NCI-H187 treated with DMSO at 0.1 percent for 48 hours (cell line): Measurements from ENCODE around the gene PCBP2.
"Not testable (repeated sequence)": the region's sequence is repeated elsewhere in the genome, so short reads cannot be mapped to it uniquely, and the experiment has no call there.

ENCODE experiments used
- DNase-seq: peaks from one replicate; lab custom pipeline; 2025; lab: John Stamatoyannopoulos, UW

PCBP2 gene

DNA sequence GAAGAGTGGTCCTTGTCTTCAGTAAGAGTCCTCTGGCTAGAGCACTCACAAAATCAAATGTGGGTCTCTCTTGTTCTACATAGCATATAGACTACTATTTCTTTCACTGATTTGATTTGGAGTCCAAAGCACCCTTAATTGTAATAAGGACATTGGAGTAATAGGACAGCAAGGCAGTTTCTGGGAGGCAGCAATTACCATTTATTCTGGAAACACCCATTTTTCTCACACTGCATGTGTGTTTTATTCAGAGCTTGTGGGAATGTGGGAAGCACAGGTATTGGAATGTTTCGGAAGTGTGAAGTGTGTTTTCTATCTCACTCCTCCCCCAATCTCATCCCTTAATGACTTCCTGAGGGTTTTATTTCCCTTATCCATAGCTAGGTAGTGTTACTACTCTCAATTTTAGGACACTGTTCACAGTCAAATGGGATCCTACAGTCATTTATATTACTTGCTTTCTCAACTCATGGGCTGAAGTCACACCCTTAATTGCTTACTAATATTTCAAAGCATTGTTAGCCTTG lies 20.2 kb downstream of the PCBP2 start:
- no peak for DNase-seq

DNA sequence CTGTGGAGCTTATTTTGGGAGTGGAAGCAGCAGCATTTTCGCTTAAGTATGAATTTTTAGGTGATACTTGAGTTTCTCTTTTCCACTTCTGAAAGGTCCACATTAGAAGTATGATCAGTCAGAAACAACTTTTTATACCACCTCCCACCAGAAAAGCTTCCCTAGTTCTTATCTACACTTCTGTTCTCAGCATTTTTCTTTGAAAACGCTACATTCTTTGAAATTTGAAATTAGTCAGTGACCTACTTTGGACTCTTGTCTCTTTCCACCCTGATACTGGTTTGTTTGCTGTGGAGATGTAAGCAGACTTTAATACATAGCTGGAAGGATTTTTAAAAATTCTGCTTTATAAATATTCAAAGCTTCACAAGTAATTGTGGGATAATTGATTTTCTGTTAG lies 22.2 kb downstream of the PCBP2 start:
- DNase-seq = no peak

DNA sequence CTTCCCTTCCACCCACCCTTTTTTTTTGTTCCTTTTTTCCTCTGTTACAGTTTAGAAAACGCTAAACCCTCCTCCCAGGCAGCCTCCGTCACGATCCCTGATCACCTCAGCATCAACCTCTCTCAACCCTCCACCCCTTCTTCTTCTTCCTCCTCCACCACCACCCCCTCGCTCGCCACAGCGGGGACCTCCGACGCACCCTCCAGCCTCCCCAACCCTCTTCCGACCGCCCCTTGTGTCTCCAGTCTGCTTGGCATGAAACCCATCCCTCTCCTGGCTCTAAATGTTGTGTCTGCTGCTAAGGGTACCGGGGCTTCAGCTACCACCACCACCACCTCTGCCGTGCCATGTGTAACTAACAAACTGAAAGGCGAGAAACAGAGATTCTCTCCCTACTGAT lies 22.9 kb downstream of the PCBP2 start:
- DNase-seq = no peak

DNA sequence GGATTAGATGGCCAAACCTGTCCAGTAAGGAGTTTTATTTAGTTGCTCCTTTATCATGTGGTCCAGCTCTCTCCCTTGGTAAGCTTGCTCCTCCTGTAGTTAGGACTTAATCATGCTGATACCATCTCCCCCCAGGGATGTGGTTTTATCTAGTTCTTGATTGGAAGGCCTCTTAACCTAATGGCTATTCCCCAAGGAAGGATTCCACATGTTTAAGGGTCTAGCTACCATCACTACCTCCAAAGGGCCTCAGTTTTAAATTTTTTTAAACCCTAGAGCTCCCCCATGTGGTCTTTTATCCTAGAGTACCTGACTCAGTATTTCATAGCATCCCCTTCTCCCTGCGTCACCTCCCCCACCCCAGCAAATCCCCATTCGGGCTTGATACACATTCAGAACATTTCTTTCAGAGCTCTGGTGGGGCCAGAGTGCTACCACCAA lies 24.9 kb downstream of the PCBP2 start:
- no peak for DNase-seq

DNA sequence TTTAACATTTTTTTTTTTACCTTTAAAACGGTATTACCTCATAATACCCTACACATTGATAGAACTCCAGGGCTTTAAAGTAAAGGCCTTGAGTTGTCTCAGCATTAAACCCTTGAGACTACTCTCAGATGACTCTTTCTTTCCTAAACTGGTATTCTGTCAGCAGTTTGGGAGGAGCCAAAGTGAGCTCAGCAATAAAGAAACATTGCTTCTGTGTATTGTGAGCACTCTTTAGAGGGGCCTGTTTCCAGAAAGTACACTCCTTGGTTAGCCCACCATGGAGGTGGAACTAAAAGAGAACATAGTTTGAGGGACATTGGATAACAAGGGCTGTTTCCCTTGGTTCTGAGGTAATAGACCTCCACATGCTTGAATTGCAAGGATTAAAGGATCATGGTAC lies 27.0 kb downstream of the PCBP2 start:
- no peak for DNase-seq

DNA sequence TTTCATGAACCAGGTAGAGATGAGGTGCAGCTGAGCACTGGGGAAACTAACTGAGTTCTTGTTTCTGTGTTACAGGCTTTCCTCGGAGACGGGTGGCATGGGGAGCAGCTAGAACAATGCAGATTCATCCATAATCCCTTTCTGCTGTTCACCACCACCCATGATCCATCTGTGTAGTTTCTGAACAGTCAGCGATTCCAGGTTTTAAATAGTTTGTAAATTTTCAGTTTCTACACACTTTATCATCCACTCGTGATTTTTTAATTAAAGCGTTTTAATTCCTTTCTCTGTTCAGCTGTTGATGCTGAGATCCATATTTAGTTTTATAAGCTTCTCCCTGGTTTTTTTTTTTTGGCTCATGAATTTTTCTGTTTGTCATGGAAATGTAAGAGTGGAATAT lies 27.4 kb downstream of the PCBP2 start:
- no peak for DNase-seq

DNA sequence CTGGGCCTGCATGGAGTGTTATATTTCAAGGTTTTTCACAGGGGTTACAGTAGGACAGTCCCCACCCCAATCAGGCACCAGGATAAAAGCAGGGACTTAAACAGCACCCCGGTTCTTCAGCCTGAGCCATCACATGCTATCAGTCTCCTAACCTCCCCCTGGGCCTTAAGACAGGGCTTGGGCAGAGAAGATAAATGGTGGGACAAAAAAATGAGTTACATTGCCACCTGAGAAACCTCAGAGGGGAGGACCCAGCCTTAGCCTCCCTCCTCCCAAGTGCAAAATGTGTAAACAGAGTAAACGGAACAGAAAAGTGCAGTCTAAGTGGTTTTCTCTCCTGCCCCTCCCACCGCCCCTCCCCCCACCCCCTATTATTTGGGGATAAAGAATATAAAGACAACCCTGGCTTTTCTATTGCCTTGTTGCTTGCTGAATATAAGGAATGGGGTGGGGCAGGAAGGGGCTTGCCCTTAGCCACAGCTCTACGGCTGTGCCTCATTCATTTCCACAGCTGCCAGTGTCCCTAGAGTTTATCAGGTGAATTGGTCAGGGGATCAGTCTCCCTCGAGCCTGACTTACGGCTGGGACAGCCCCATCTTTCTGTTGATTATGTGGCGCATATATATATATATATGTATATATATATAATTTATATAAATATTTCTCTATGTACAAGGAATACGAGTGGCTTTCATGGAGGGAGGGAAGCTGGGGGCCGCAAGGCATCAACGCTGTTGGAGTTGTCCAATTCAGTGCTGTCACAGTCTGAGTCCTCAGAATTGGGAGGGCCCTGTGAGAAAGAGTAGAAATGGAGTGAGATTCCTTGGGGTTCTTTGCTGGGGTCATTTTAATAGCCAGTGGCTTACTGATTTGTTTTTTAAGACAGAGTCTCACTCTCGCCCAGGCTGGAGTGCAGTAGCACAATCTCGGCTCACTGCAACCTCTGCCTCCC lies 28.9 kb downstream of the PCBP2 start:
- no peak for DNase-seq

DNA sequence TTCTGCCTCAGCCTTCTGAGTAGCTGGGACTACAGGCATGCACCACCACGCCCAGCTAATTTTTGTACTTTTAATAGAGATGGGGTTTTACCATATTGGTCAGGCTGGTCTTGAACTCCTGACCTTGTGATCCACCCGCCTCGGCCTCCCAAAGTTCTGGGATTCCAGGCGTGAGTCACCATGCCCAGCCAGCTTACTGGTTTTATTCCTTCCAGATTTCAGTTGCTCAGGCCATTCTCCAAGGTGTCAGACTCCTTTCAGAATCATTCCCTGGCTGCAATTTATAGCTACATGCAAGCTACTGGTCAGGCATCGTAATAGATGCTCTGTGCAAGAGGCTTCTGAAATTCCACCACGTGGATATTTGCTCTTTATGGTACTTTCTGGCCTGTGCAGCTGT lies 29.6 kb downstream of the PCBP2 start:
- not testable (repeated sequence) for DNase-seq

DNA sequence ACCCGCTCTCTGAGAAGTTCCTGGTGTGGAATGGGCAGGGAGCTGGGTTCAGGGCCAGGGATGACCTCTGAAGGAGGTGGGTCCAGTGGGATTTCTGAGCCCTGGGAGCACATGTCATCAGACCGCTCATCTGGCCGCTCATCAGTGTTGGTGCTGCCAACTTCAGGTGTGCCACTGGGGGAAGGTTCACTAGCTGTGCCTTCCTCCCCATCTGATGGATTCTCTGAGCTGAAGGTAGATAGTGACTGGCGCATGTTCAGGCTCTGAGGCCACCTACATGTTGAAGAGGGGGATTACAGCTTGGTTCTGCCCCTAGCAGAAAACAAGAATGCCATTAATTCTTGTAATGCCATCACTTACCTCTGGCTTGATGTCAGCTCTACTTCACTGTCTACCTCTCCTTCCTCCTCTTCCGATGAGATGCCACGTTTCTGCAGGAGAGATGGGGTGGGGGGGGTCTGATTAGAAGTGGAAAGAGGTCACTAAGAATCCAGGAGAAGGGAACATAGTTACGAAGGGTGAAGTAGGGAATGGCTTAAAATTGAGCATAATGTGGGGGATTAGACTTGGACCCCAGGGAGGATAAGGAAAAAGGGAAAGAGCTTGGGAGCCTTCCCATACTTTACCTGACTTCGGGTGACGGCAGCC lies 30.2 kb downstream of the PCBP2 start:
- DNase-seq = no peak

DNA sequence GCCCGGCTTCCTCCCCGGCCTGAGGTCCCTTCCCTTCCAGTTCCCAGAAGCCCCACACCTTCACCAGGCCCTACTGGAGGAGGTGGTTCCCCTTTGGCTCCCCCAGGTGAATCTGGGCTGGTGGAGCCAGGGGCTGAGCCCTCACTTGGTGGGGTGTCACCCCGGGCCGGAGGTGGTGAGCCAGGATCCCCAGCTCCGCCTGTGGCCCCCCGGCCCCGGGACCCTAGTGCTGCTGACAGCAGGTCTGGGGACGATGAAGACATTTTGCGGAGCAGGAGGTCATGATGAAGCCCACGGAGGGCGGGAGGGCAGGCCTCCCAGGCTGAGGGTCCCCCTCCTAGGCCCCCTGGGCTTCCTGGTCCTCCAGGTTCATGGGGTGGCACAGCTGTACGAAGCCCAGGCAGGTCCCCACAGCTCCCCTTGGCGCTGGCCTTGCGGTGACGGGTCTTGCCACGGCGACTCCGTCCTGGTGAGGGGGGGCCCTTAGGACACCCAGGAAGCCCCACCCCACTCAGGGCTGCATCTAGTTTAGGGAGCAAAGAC lies 30.8 kb downstream of the PCBP2 start:
- DNase-seq = no peak

DNA sequence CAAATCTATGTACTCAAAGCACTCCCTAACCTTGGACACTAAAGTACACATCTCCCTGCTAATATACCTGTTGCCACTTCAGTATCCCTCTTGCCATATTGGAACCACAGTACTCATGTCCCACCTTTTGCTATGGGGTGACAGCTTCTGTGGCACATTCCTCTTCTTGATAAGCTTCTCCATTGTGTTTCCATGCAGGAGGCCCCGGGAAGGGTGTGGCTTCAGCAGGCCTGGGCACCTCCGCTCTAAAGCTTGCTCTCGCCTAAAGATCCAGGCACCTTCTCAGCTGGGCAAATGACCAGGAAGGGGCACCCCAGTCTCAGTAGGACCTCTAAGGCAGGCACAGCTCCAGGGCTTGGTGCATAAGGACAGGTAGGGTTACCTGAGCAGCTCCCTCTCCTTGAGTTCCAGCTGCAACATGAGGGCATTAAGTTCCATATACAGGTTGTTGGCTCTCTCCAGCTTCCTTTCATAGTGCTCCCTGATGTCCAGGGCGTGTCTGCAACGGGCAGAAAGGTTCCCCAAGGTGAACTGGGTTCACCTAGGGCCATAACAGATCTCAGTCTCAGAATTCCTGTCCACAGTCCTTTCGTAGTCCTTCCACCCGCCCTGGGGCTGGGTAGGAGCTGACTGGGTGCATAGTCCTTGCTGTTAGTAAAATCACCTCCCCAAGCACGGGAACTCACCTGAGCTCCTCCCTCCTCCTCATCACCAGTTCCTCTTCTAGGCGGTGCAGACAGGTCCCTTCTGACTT lies 31.5 kb downstream of the PCBP2 start:
- no peak for DNase-seq

DNA sequence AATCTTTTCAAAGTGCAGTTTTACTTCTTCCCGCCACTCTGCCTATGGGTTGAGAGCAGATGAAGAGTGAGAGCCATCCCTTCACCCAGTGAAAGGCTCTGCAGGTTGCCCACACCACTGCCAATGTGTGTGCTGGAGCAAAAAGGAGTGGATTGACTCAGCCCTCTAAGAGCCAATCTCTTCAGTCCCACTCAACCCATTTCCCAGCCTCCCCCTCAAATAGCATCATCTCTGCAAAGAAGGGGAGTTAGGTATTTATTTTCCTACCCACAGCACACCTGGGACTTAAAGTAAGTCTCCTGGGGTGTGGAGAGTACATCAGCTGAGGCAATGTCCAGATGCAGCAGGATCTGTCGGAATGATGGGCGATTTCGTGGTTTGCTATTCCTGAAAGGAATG lies 32.1 kb downstream of the PCBP2 start:
- DNase-seq = no peak

DNA sequence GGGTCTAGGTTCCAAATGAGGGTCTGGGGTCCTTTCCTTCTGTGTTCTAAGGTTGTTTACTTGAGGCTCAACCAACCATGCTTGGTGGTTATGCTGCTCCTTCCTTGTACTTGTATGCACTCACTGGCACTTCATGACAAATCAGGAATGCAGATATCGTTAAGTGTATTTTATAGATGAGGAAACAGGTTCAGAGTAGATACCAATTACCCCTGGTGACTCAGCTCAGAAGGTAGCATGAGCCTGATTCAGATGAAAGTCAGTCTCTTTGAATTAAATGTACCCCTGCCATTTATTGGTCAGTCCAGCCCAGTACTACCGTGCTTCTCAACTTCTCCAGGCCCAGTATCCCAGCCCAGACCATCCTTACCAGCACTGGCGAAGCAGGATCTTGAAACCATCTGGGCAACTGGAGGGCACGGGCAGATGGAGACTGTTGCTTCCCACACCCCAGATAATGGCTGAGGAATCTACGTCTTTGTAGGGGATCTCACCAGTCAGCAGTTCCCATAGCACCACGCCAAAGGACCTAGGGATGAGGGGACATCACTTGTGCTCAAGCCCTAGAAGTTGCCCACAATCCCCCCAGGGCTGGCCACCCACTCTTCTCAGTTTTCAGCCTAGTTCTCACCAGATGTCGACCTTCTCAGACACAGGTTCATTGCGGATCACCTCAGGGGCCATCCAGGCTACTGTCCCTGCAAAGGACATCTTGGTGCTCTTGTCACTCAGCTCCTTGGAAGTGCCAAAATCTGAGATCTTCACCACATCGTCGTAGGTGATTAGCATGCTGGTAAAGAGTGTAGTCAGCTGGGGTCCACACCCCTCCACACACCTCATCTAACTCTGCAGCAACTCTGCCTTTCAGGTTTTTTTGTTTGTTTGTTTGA lies 33.0 kb downstream of the PCBP2 start:
- DNase-seq = no peak

DNA sequence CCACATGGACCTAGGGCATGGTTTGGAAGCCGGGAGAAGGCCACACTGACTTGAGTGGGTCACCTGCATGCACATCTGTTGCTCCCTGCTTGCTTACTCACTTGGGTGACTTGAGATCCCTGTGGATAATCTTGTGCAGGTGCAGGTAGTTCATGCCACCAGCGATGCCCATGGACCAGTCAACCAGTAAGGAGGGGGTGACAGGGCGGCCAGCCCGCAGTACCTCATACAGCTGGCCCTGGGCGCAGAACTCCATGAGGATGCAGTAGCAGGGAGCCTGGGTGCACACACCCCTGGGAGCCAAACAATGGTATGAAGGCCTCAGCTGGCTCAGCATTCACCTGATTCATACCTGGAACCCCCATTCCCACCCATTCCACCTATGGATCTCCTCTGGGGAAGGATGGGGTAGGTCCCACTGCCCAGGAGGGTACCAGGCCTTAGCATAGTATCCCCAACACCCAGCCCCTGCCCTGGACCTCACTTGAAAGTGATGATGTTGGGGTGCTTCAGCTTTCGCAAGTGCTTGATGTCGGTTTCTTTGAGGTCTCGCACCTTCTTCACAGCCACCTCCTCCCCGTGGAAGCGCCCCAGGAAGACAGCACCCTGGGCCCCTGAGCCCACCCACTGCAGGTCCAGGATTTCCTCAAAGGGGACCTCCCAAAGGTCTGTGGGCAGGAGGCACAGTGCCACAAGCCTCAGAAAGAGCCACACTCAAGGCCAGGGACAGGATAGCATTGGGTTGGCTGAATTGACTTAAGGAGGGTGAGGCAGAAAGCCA lies 34.2 kb downstream of the PCBP2 start:
- no peak for DNase-seq

DNA sequence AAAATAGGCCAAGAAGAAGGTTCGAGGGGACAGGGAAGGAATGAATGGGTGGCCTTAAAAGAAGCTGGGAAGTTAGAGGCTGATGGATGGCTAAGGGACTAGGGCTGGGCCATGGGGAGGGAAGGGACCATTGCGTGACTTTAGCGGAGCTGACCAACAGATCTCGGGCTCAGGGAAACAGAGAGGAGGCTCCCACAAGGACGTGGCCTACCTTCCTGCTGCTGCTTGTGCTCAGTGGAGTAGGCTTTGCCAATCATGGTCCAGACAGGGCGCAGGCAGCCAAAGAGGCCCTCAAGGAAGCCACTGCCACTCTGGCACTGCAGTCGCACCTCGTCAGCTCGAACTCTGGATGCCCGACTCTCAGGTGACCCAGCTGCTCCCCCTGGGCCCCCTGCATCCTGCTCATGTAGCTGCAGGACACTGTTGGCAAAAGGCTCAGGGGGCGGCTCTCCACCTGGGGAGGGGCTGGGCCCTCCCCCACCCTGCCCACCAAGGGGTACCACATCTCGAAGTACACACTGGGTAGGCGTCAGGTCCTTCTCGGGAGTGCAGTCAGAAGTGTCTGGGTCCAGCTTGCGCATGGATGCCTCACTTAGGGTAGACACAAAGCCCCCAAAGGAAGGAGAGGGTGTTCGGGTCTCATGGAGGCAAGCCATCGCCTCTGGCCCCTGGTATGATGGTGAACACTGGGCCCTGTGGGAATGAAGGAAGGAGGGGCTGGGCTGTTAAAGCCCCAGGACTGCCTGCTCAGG lies 35.0 kb downstream of the PCBP2 start:
- DNase-seq = no peak

DNA sequence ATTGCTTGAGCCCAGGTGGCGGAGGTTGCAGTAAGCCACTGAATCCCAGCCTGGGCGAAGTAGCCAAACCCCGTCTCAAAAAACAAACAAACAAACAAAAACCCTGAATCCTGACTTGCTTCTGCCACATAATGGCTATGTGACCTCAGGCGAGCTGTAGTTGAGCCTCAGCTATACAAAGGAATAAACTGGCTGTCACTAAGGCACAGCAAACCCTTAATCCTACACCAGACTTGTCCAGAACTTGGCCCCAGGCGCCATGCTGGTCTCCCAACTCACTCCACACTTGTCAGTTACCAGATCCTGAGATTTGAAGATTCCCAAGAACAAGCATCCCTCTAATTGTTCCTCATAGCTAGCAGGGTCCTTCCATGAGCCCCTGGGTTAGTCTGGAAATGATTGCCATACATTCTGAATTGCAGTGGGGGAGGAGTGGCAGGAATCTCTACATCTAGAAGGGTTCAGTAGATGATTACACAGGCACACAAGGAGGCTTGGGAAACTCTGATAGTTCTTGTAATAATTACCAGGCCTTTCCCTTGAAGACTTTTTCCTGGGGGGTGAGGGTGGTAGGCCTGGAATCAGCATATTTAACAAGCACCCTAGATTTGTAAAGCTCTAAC lies 37.5 kb downstream of the PCBP2 start:
- DNase-seq = no peak

DNA sequence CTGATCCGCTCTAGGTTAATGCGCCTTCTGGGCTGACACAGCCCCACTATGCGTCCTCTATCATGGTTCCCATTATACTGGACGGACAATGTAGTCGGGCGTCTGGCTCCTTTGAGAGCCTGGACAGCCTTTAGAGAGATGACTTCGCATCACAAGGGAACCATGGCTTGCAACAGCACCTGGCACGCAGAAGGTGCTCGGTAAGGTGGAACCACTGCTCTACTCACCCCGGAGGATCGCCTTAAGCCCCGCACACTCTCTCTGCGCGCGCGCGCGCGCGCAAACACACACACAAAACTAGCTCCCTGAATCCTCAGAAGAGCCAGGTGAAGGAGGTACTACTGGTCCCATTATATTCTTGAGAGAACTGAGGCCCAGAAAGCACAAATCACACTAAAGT lies 40.3 kb downstream of the PCBP2 start:
- DNase-seq = no peak

DNA sequence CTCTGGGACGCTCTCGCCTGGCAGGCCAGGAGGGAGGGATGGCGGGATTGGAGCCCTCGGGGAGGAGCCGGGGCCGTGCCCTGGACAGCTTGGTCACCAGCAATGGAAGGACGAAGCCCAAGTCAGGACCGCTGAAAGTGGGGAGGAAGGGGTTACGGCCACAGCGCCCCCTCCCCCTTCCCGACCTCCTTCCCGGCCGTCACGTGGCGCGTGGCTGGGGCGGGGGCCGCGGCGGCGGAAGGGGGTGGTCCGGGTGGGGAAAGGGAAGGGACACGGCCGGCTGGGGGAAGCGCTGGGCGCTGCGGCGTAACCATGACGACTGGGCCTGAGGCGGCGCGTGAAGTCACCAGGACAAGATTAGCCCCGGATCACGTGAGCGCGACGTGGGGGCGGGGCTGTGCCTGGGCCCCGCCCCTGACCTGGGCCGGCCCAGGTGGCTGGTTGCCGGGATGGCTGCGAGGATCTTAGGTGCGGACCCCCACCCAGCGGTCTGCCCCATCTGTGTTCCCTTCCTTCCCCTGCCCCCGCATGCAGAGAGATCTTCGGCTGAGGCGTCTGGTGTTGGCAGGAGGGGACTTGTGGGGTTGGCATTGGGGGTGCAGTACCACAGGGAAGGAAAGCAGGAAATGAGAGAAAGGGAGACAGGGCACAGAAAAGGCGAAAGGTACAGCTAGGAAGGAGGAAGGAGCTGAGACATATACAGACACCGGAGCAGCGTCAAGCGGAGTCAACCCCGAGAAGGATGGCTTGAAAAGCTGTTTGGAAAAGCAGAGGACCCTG lies 41.1 kb downstream of the PCBP2 start:
- peak; percentile 82 for DNase-seq
